Measurements from ENCODE around the gene SLC49A4.

SLC49A4 gene

DNA sequence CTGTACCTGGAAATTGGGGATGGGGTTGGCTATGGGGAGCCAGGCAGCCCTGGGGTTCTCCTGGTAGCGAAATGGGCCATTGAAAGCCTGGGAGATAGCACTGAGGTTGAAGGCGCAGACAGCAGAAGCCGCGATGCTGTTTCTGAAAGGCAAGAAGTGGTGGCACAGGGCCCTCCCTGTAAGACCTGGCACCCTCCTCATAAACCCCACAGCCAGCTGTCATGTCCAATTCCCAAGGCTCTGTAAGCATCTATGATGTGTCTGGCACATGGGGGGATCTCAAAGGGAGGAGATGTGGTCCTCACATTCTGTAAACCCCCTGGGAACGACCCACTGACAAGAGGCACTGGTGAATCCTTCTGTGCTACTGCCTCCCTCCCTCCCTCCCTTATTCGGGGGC, 128.7 kb downstream of the SLC49A4 start:
- Histone ChIP-seq H3K27me3 (peaks cover 65% of the 10 kb centered on the region), H3K4me1 (ENCODE audit: control insufficient read depth in 1 of 2, insufficient read depth in 1 of 2, low read depth in 1 of 2, low read length in 1 of 2) (peaks cover 0 to 3% of the 10 kb centered on the region in 2 experiments), H3K36me3 (no peaks in the 10 kb centered on the region), H3K9me3 (no peaks in the 10 kb centered on the region), H3K27ac (no peak overlapping the region), H3K4me3 (ENCODE audit: low read depth in 1 of 2, low read length in 1 of 2) (no peak overlapping the region)
- no peak for TF ChIP-seq CTCF (IDR thresholded peaks at IDR 0.05)

DNA sequence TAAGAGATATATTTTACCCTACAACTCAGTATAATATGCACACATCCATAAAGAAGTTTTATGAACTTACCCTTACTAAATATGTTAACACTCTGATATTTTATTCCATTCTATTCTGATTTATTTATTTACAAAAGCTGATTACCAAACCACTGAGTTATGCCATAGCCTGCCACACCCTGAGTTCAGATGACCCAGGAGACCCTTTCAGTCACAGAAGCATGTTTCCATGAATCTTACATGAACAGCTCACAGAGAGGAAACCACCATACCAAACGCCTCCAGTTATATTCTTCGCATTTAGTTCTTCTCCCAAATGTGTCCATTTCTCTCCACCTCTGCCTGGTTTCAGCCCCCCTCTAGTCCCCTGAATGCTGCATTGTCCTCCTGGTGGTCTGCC, 129.2 kb downstream of the SLC49A4 start:
- H3K9me3 ChIP-seq: no peaks in the 10 kb centered on the region
- H3K4me1 ChIP-seq (ENCODE audit: control insufficient read depth in 1 of 2, insufficient read depth in 1 of 2, low read depth in 1 of 2, low read length in 1 of 2): peaks cover 0 to 3% of the 10 kb centered on the region in 2 experiments
- TF ChIP-seq CTCF (IDR thresholded peaks at IDR 0.05): no peak
- H3K4me3 ChIP-seq (ENCODE audit: low read depth in 1 of 2, low read length in 1 of 2): no peak overlapping the region
- H3K36me3 ChIP-seq: no peaks in the 10 kb centered on the region
- H3K27me3 ChIP-seq: peaks cover 61% of the 10 kb centered on the region
- no peak overlapping the region for H3K27ac ChIP-seq

- Histone ChIP-seq H3K36me3 (no peaks in the 10 kb centered on the region), H3K4me1 (ENCODE audit: control insufficient read depth in 1 of 2, insufficient read depth in 1 of 2, low read depth in 1 of 2, low read length in 1 of 2) (peaks cover 0 to 3% of the 10 kb centered on the region in 2 experiments), H3K27ac (no peak overlapping the region), H3K4me3 (ENCODE audit: low read depth in 1 of 2, low read length in 1 of 2) (no peak overlapping the region), H3K9me3 (no peaks in the 10 kb centered on the region), H3K27me3 (peaks cover 44% of the 10 kb centered on the region)
- no peak for TF ChIP-seq CTCF (IDR thresholded peaks at IDR 0.05)
Observed at GRCh38 chr3:122925756-122926155, 130.9 kb downstream of the SLC49A4 start.

DNA sequence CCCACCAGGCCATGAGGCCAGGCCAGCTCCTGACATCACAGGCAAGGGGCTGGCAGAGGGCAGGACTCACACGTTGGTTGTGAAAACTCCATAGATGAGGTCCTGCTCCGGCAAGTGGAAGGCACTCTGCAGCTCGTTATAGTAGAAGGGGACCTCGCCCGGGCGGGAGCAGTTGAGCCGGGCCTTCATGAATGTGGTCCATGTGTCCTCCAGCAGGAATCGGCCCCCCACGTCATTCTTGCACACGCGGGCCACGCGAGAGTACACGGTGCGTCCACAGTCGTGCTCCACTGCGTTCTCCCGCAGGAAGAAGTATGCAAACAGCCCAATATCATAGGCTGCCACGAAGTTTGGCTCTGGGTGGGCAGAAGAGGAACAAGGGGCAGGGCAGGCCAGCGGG, 131.5 kb downstream of the SLC49A4 start:
- no peak for TF ChIP-seq CTCF (IDR thresholded peaks at IDR 0.05)
- Histone ChIP-seq H3K27ac (no peak overlapping the region), H3K9me3 (no peaks in the 10 kb centered on the region), H3K36me3 (no peaks in the 10 kb centered on the region), H3K4me1 (ENCODE audit: control insufficient read depth in 1 of 2, insufficient read depth in 1 of 2, low read depth in 1 of 2, low read length in 1 of 2) (peaks cover 0 to 3% of the 10 kb centered on the region in 2 experiments), H3K4me3 (ENCODE audit: low read depth in 1 of 2, low read length in 1 of 2) (no peak overlapping the region), H3K27me3 (peaks cover 38% of the 10 kb centered on the region)

DNA sequence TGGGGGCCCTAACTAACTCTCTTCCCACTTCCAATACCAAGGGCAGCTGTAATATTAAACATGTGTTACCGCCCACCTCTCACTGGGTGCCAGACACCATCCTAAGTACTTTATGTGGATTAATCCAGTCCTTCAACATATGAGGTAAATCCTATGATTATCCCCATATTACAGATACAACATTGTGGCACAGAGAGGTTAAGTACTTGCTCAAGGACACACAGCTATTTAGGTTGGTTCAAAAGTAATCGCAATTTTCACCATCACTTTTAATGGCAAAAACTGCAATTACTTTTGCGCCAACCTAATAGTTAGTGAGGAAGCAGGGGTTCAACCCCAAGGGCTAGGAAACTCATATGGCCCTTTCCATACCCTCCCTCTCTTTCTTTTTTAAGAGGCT, 131.9 kb downstream of the SLC49A4 start:
- H3K4me1 ChIP-seq (ENCODE audit: control insufficient read depth in 1 of 2, insufficient read depth in 1 of 2, low read depth in 1 of 2, low read length in 1 of 2): peaks cover 0 to 3% of the 10 kb centered on the region in 2 experiments
- H3K4me3 ChIP-seq (ENCODE audit: low read depth in 1 of 2, low read length in 1 of 2): no peak overlapping the region
- no peak overlapping the region for H3K27ac ChIP-seq
- no peak for TF ChIP-seq CTCF (IDR thresholded peaks at IDR 0.05)
- no peaks in the 10 kb centered on the region for H3K9me3 ChIP-seq
- no peaks in the 10 kb centered on the region for H3K36me3 ChIP-seq
- peaks cover 33% of the 10 kb centered on the region for H3K27me3 ChIP-seq

GRCh38 chr3:122927726-122928125, 132.9 kb downstream of the SLC49A4 start:
- no peaks in the 10 kb centered on the region for H3K36me3 ChIP-seq
- H3K9me3 ChIP-seq: no peaks in the 10 kb centered on the region
- H3K27ac ChIP-seq: no peak overlapping the region
- peaks cover 24% of the 10 kb centered on the region for H3K27me3 ChIP-seq
- TF ChIP-seq CTCF (IDR thresholded peaks at IDR 0.05): no peak
- H3K4me1 ChIP-seq (ENCODE audit: control insufficient read depth in 1 of 2, insufficient read depth in 1 of 2, low read depth in 1 of 2, low read length in 1 of 2): no peaks in the 10 kb centered on the region
- H3K4me3 ChIP-seq (ENCODE audit: low read depth in 1 of 2, low read length in 1 of 2): no peak overlapping the region
